Activated CD4-positive, alpha-beta T cell treated with anti-CD3 and anti-CD28 coated beads, Interleukin-2, amount 50 U/mL, for 24 hours (primary cell): ENCODE results near the gene HYAL3.
"Not testable (repeated sequence)": the region's sequence is repeated elsewhere in the genome, so short reads cannot be mapped to it uniquely, and the experiment has no call there.

Experiments used
- DNase-seq, 2 donors: peaks; one replicate each; pipeline ENCODE4 v3.0.0-alpha.2; 2020; ENCODE audit warnings: low read depth in 1 of 2, low spot score in 1 of 2

HYAL3 gene

DNA sequence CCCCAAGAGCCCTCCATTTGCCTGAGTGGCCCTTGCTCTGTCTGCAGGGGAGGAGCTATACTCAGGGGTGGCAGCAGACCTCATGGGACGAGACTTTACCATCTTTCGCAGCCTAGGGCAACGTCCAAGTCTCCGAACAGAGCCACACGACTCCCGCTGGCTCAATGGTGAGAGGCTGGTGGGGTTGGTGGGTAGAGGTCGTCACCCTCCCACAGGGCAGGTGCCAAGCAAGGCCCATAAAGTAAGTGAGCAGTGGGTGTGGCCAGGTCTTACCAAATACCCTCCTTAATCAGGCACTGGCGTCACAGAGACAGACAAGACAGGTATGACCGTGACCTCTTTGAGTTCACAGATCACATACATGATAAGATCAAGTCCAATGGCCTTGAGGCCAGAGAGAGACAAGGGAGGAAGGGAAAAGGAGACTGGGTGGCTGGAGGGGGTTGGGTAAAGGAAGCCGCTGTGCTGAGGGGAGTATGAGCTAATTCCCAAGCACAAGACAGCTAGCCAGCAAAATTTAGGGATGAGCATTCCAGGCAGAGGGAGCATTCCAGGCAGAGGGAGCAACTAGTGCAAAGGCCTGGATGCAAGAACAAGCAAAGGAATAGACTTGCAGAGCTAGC, 27.8 kb downstream of the HYAL3 start:
- no peak for DNase-seq

- DNase-seq = no peak
Observed at GRCh38 chr3:50270422-50271224, 28.6 kb downstream of the HYAL3 start.

DNA sequence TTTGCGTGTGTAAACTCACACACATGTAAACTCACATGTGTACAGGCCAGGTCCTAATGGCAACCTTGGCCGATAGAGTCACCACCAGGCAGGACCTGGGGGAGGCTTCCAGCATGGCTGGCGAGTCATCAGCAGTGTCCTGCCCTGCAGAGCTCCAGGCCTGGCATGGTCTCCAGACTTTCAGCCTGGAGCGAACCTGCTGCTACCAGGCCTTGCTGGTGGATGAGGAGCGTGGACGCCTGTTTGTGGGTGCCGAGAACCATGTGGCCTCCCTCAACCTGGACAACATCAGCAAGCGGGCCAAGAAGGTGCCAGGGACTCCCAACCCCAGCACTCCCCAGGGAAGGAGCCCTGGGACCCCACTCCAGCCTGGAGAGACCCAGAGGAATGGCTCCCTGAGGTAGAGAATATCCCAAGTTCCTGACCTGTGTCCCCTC, 29.2 kb downstream of the HYAL3 start:
- DNase-seq = no peak

- no peak for DNase-seq
Observed at GRCh38 chr3:50269460-50269859, 29.7 kb downstream of the HYAL3 start.

DNA sequence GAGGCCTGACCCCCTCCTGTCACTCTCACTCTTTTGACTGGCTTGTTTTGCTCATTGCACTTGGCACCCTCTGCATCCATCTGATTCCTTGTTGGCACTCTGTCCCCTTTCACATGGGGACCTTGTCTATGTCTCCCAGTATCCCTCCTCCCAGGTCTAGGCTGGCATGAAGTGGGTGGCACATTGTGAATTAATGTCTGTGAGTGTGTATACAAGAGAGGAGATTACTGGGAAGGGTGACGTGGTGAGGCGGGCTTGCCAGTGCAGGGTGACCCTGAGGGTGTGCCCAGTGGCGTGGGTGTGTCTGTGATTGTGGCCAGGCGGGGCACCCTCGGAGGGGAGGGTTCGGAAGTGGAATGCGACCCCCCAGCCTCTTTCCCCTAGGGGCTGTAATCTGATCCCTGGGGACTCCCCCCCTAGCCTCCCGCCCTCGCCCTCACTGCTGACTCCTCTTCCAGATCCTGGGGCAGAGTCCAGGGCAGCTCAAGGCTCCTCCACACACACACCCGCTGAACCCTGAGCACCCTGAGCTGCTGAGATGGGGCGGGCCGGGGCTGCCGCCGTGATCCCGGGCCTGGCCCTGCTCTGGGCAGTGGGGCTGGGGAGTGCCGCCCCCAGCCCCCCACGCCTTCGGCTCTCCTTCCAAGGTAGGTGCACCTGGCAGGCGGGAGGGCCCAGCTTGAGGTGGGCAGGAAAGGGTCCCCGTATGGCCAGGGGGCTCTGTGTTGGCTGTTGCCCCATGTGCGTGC, 30.3 kb downstream of the HYAL3 start, which contains the start of gene SEMA3B:
Gene SEMA3B, plus strand, starts transcription at position 445 of the 749 bp plus-strand sequence. Its CDS starts 94 bp downstream, at position 539.
- no peak for DNase-seq

- DNase-seq = no peak
Observed at GRCh38 chr3:50268276-50268675, 30.9 kb downstream of the HYAL3 start.

DNA sequence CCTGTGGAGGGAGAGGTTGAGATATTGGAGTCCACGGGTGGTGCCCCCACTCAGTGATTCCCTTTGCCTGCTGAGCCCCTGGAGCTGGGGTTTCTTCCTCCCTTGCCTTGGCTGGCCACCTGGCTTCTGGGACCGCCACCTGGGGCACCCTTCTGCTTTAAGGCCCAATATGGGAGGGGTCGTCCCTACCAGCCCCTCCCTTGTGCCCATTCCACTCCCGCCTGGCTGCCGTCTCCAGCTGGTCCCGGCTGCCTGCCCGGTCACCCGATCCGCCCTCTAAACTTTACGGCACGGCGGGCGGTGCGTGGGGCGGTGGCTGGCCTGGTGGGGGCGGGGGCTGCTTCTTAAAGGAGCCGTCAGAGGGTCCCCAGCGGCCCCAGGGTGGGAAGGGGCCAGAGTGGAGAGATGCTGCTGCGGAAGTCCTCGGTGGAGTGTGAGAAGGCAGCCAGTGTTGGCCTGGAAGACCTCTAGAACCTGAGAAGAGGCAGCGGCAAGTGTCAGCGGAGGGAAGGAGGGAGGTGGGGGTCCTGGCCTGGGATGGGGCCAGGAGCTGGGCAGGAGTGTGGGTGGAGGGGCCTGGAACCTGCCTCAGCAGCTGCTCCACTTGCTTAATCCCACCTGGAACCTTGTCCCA, 31.8 kb downstream of the HYAL3 start:
- DNase-seq = no peak

GRCh38 chr3:50266836-50267235, 32.4 kb downstream of the HYAL3 start:
- no peak for DNase-seq

DNA sequence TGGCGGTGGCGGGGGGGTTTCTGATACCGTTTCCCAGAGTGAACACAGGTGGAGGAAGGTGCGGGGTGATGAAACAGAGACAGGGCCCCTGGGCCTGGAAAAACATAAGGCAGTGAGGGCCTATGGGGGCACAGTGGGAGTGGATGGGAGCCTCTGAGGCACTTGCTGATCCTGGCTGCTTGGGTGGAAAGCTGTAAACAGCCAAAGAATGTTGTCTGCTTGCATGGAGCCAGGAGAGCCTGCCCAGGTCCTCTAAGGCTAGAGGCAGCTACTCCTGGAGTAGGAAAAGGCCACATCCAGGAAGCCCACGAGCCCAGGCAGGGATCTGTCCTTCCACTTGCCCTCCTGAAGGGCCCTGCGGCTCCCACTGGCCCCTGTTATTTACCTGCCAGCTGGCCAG, 33.2 kb downstream of the HYAL3 start:
- no peak for DNase-seq

GRCh38 chr3:50265571-50265970, 33.6 kb downstream of the HYAL3 start:
- no peak for DNase-seq

GRCh38 chr3:50264964-50265485, 34.2 kb downstream of the HYAL3 start:
- DNase-seq = no peak

DNA sequence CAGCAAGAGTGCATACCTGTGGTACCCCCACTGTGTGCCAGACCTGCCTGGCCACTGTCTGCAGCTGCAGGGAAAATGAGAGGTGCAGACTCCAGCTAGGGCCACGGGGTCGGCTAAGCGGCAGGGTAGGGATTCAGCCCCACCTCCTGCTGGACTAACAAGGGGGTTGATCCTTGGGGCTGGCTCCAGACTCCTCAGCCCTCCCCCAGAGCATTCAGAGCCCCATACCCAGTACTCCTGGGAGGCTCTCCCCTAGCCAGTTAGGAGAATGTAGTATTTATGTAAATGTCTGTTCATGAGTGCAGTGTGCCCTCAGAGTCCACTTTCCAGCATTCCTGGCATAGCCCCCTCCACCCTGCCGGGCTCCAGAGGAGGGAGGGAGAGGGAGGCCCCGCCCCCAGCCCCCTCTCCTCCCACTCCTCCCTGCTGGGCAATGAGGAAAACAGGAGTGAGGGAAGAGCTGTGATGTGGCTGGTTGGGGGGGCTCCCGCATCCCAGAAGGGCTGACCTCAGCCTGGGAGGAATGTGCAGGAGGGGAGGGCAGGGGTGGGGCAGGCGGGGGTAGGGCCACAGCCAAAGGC, 34.7 kb downstream of the HYAL3 start:
- no peak for DNase-seq

GRCh38 chr3:50263478-50264382, 35.5 kb downstream of the HYAL3 start:
- DNase-seq = no peak

- DNase-seq = no peak
Observed at GRCh38 chr3:50262778-50263177, 36.4 kb downstream of the HYAL3 start.

DNA sequence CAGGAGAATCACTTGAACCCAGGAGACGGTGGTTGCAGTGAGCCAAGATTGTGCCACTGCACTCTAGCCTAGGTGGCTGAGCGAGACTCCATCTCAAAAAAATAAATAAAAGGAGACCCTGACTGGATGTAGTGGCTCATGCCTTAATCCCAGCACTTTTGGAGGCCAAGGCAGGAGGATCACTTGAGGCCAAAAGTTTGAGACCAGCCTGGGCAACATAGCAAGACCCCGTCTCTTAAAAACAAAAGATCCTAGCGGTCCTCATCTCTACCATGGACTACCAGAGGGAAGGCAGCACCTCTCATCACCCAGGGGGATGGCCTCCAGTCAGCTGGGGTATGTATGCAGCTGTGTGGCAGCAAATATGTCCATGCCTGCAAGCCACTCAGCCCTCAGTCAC, 37.0 kb downstream of the HYAL3 start:
- DNase-seq = not testable (repeated sequence)

GRCh38 chr3:50261505-50261904, 37.7 kb downstream of the HYAL3 start:
- no peak for DNase-seq

- DNase-seq = no peak
Observed at GRCh38 chr3:50260942-50261441, 38.2 kb downstream of the HYAL3 start.

DNA sequence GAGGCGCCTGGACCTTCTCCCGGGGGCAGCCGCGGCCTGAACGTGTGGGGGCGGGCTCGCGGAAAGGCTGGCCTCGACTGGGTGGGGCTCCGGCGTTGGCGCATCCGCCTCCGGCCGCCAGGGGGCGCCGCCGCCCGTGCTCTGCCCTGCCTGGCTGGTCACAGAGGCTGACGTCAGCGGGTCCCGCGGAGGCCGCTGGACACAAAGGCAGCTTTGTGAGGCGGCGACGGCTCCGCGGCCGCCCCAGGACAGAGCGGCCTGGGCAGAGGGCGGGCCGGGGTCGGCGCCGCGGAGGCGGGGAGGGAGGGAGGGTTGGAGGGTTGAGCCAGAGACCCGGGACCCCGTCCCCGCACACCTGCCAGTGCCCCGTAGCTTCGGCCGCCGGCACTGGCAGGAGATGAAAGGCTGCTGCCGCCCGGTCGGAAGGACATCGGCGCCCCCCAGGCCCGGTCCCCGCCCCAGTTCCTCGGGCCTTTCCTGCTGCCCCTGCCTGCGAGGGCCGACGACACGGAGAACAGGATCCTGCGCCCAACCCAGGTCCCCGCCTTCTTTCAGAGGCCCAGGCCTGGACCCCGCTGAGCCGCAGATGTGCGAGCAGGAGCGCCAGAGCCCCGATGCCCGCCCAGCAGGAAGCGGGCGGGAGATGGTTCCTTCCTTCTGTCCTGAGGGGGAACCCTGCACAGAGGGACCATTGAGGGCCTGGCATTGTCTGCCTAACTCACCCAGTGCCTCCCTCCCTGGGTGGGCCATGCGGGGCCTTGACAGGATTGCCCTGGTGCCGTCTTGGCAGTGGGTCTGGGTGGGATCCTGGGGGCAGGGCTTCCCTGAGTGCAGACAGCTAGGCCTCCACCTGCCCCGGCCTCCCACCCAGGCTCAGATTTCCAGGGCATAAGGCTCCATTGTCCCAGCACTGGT, 38.9 kb downstream of the HYAL3 start:
- peak; percentile 53 to 75 for DNase-seq
